ENCODE data around the gene SETD4. TPM values are rescaled to one million over a fixed set of nuclear protein-coding genes. Genes with fewer than 3 reads are reported as not detected.
"Not testable (repeated sequence)": the region's sequence is repeated elsewhere in the genome, so short reads cannot be mapped to it uniquely, and the experiment has no call there.

The SETD4 gene
- total RNA-seq (10 to 100 TPM; 25.4 to 31.7 TPM), polyA plus RNA-seq (1 to 10 TPM; 6.5 to 9.8 (median 9.6) TPM), total RNA-seq (20.9 to 44.0 (median 27.6) reads per million in 6 experiments)

- H3K4me3 Mint-ChIP-seq: peak within 1 kb of the TSS; percentile 94 to 98 (median 96)
- peaks cover 0 to 2% (median 0%) of the 10 kb centered on the region in 9 donors for H3K9me3 Mint-ChIP-seq
- POLR2A ChIA-PET: interaction anchor here (0.6 to 3.4 kb wide), 18 partner anchors 10 to 1161 kb away, joined by 3 to 60 read pairs (median 5); partner anchors contain the start of genes CBR1, CBR3 and MORC3
- peaks cover 15 to 26% (median 19%) of the 10 kb centered on the region in 4 donors for H3K4me1 Mint-ChIP-seq
- peaks cover 0 to 1% (median 0%) of the 10 kb centered on the region in 5 donors for H3K27me3 Mint-ChIP-seq
- H3K27ac Mint-ChIP-seq: peak within 1 kb of the TSS; percentile 95 to 99 (median 98)
- H3K36me3 Mint-ChIP-seq: peaks cover 5 to 34% (median 6%) of the 10 kb centered on the region in 3 donors
- DNase-seq (peak; percentile 81 to 99 (median 92)), ATAC-seq (peak; percentile 89 to 92)
Measured at GRCh38 chr21:36060159-36060921, at the start of gene SETD4. SETD4 (minus strand) TSS chr21:36060526; CDS start chr21:36058888, 1,638 bp downstream.

GRCh38 chr21:36109868-36110267, 49.5 kb upstream of the SETD4 start:
- peaks cover 0 to 21% (median 9%) of the 10 kb centered on the region in 5 donors for H3K27me3 Mint-ChIP-seq
- peaks cover 11 to 27% (median 24%) of the 10 kb centered on the region in 4 donors for H3K4me1 Mint-ChIP-seq
- no peak overlapping the region for H3K27ac Mint-ChIP-seq
- DNase-seq (no peak), ATAC-seq (no peak)
- H3K9me3 Mint-ChIP-seq: no peaks in the 10 kb centered on the region
- POLR2A ChIA-PET: no interaction called here
- H3K4me3 Mint-ChIP-seq: no peak overlapping the region
- H3K36me3 Mint-ChIP-seq: no peaks in the 10 kb centered on the region

- peaks cover 8 to 11% (median 10%) of the 10 kb centered on the region in 4 donors for H3K4me1 Mint-ChIP-seq
- no peaks in the 10 kb centered on the region for H3K9me3 Mint-ChIP-seq
- ATAC-seq: no peak
- DNase-seq: no peak
- no peaks in the 10 kb centered on the region for H3K36me3 Mint-ChIP-seq
- POLR2A ChIA-PET: interaction anchor here (1.0 kb wide), 1 partner anchor 46 kb away, joined by 5 read pairs; no protein-coding TSS in a partner anchor
- no peak overlapping the region for H3K4me3 Mint-ChIP-seq
- peak overlapping the region in 1 of 10 donors; percentile 40 for H3K27ac Mint-ChIP-seq
- peaks cover 6 to 31% (median 11%) of the 10 kb centered on the region in 5 donors for H3K27me3 Mint-ChIP-seq
Measured at GRCh38 chr21:36105327-36105842, 45.1 kb upstream of the SETD4 start.

GRCh38 chr21:36104317-36105300, 44.3 kb upstream of the SETD4 start:
- POLR2A ChIA-PET: interaction anchor here (1.0 kb wide), 1 partner anchor 45 kb away, joined by 5 read pairs; no protein-coding TSS in a partner anchor
- peaks cover 6 to 31% (median 11%) of the 10 kb centered on the region in 5 donors for H3K27me3 Mint-ChIP-seq
- H3K9me3 Mint-ChIP-seq: no peaks in the 10 kb centered on the region
- DNase-seq: peak; percentile 48 to 84 (median 64)
- peak overlapping the region in 4 of 10 donors; percentile 11 to 76 (median 47) for H3K27ac Mint-ChIP-seq
- no peaks in the 10 kb centered on the region for H3K36me3 Mint-ChIP-seq
- H3K4me1 Mint-ChIP-seq: peaks cover 8 to 11% (median 10%) of the 10 kb centered on the region in 4 donors
- peak overlapping the region; percentile 7 to 73 (median 47) for H3K4me3 Mint-ChIP-seq
- peak; percentile 88 to 93 for ATAC-seq

GRCh38 chr21:36103434-36103833, 43.1 kb upstream of the SETD4 start:
- Mint-ChIP-seq H3K27ac (no peak overlapping the region), H3K9me3 (no peaks in the 10 kb centered on the region), H3K27me3 (peaks cover 6 to 31% (median 11%) of the 10 kb centered on the region in 5 donors), H3K4me1 (peaks cover 8 to 11% (median 10%) of the 10 kb centered on the region in 4 donors), H3K4me3 (no peak overlapping the region), H3K36me3 (no peaks in the 10 kb centered on the region)
- ATAC-seq (no peak), DNase-seq (no peak)
- POLR2A ChIA-PET: interaction anchor here (1.5 kb wide), 1 partner anchor 43 kb away, joined by 5 read pairs; the partner anchor contains the start of gene SETD4

GRCh38 chr21:36100971-36101641, 40.8 kb upstream of the SETD4 start:
- Mint-ChIP-seq H3K27me3 (peaks cover 6 to 23% (median 11%) of the 10 kb centered on the region in 5 donors), H3K36me3 (no peaks in the 10 kb centered on the region), H3K4me1 (peaks cover 8 to 15% (median 9%) of the 10 kb centered on the region in 4 donors), H3K9me3 (no peaks in the 10 kb centered on the region), H3K4me3 (no peak overlapping the region), H3K27ac (no peak overlapping the region)
- POLR2A ChIA-PET: no interaction called here
- DNase-seq: no peak
- no peak for ATAC-seq

- ATAC-seq, H3K4me3 Mint-ChIP-seq, H3K27ac Mint-ChIP-seq, POLR2A ChIA-PET, H3K27me3 Mint-ChIP-seq, DNase-seq, H3K9me3 Mint-ChIP-seq, H3K36me3 Mint-ChIP-seq: not testable (repeated sequence)
- peaks cover 5 to 12% (median 8%) of the 10 kb centered on the region in 4 donors for H3K4me1 Mint-ChIP-seq
Measured at GRCh38 chr21:36099695-36100211, 39.4 kb upstream of the SETD4 start.

GRCh38 chr21:36099000-36099399, 38.7 kb upstream of the SETD4 start:
- Mint-ChIP-seq H3K36me3 (no peaks in the 10 kb centered on the region), H3K4me3 (no peak overlapping the region), H3K27ac (no peak overlapping the region), H3K27me3 (peaks cover 0 to 3% (median 0%) of the 10 kb centered on the region in 5 donors), H3K4me1 (peaks cover 0 to 5% (median under 1%) of the 10 kb centered on the region in 4 donors), H3K9me3 (peaks cover 0 to 6% (median 0%) of the 10 kb centered on the region in 9 donors)
- DNase-seq: no peak
- ATAC-seq: no peak
- POLR2A ChIA-PET: no interaction called here

GRCh38 chr21:36098182-36098532, 37.8 kb upstream of the SETD4 start:
- H3K27ac Mint-ChIP-seq: no peak overlapping the region
- H3K4me3 Mint-ChIP-seq: no peak overlapping the region
- no peak for DNase-seq
- peaks cover 7 to 8% (median 7%) of the 10 kb centered on the region in 3 donors for H3K36me3 Mint-ChIP-seq
- POLR2A ChIA-PET: no interaction called here
- peaks cover 0 to 5% (median 0%) of the 10 kb centered on the region in 4 donors for H3K4me1 Mint-ChIP-seq
- H3K27me3 Mint-ChIP-seq: peaks cover 0 to 5% (median 0%) of the 10 kb centered on the region in 5 donors
- H3K9me3 Mint-ChIP-seq: peaks cover 0 to 14% (median 8%) of the 10 kb centered on the region in 9 donors
- no peak for ATAC-seq

- POLR2A ChIA-PET: no interaction called here
- H3K4me3 Mint-ChIP-seq: no peak overlapping the region
- peaks cover 0 to 20% (median 11%) of the 10 kb centered on the region in 9 donors for H3K9me3 Mint-ChIP-seq
- ATAC-seq: no peak
- H3K27me3 Mint-ChIP-seq: peaks cover 0 to 5% (median 0%) of the 10 kb centered on the region in 5 donors
- H3K27ac Mint-ChIP-seq: no peak overlapping the region
- peaks cover 0 to 5% (median 0%) of the 10 kb centered on the region in 4 donors for H3K4me1 Mint-ChIP-seq
- peaks cover 7 to 12% (median 9%) of the 10 kb centered on the region in 3 donors for H3K36me3 Mint-ChIP-seq
- DNase-seq: no peak
Measured at GRCh38 chr21:36097427-36098181, 37.3 kb upstream of the SETD4 start.
